8988T (cell line): ENCODE results near the gene DNAJC17.

Experiments used
- DNase-seq: peaks from one replicate; pipeline ENCODE4 v3.0.0; 2011

DNAJC17 gene

GRCh38 chr15:40764629-40765103 is 42.6 kb downstream of the DNAJC17 start:
- DNase-seq, result no peak

GRCh38 chr15:40763801-40764628 is 43.3 kb downstream of the DNAJC17 start, which contains the start of gene GCHFR:
Gene GCHFR (plus strand): TSS chr15:40764068. CDS start chr15:40764181, 113 bp downstream.
- DNase-seq, result peak; percentile 77

- no peak for DNase-seq
These were observed 44.1 kb downstream of the DNAJC17 start for GRCh38 chr15:40762919-40763800.

GRCh38 chr15:40759961-40760360 is 47.3 kb downstream of the DNAJC17 start:
- no peak for DNase-seq

- DNase-seq, result no peak
These were observed 50.3 kb downstream of the DNAJC17 start for GRCh38 chr15:40756938-40757337.

GRCh38 chr15:40755812-40756208 is 51.5 kb downstream of the DNAJC17 start:
- no peak for DNase-seq

GRCh38 chr15:40754883-40755811 is 52.1 kb downstream of the DNAJC17 start, which contains the start of gene RMDN3:
Gene RMDN3 (minus strand): TSS chr15:40755254. CDS start chr15:40754783, 471 bp downstream.
- DNase-seq, result no peak

- DNase-seq, result no peak
These were observed 52.7 kb downstream of the DNAJC17 start for GRCh38 chr15:40754574-40754882.

GRCh38 chr15:40751745-40752144 is 55.5 kb downstream of the DNAJC17 start:
- no peak for DNase-seq

- no peak for DNase-seq
These were observed 56.4 kb downstream of the DNAJC17 start for GRCh38 chr15:40750885-40751284.

- no peak for DNase-seq
These were observed 58.1 kb downstream of the DNAJC17 start for GRCh38 chr15:40749151-40749630.

- no peak for DNase-seq
These were observed 59.3 kb downstream of the DNAJC17 start for GRCh38 chr15:40747685-40748631.

- no peak for DNase-seq
These were observed 60.3 kb downstream of the DNAJC17 start for GRCh38 chr15:40746916-40747418.

GRCh38 chr15:40744815-40745152 is 62.5 kb downstream of the DNAJC17 start:
- DNase-seq, result no peak

- no peak for DNase-seq
These were observed 63.1 kb downstream of the DNAJC17 start for GRCh38 chr15:40743921-40744814.

- no peak for DNase-seq
These were observed 63.8 kb downstream of the DNAJC17 start for GRCh38 chr15:40743485-40743901.

GRCh38 chr15:40739854-40740253 is 67.4 kb downstream of the DNAJC17 start:
- no peak for DNase-seq

- no peak for DNase-seq
These were observed 68.2 kb downstream of the DNAJC17 start for GRCh38 chr15:40739047-40739446.

GRCh38 chr15:40737048-40737447 is 70.2 kb downstream of the DNAJC17 start:
- no peak for DNase-seq

GRCh38 chr15:40736575-40736974 is 70.7 kb downstream of the DNAJC17 start:
- DNase-seq, result no peak
